IMR-90 (cell line): ENCODE measurements around the gene ZSWIM8. TPM values are rescaled to one million over a fixed set of nuclear protein-coding genes. Genes with fewer than 3 reads are reported as not detected.

Experiments used
- ATAC-seq: fragments of 200-7000 bp; cut with Tn5 transposase; 2 replicates; pipeline ENCODE4 v1.9.1; 2020; ENCODE audit warnings: low read depth, mild to moderate bottlenecking, moderate library complexity
- BruUV-seq: library from RNA; stranded (reverse); fragments of 400-500 nt; replicated peaks from 2 replicates; lab custom pipeline; 2021; lab: Mats Ljungman, UMichigan
- CTCF ChIA-PET: fragments of 300-600 bp; formaldehyde crosslinking; extraction: SDS; loops from one replicate; lab custom pipeline; 2021; ENCODE audit warnings: antibody characterized with exemption; lab: Yijun Ruan, JAX
- POLR2A ChIA-PET: fragments of 300-600 bp; sonication (Branson Sonifier 250); formaldehyde crosslinking; loops from one replicate; lab custom pipeline; 2022; ENCODE audit warnings: antibody characterized with exemption; ENCODE audit not compliant: unreplicated experiment; lab: Charles Lee
- DNase-seq: peaks from one replicate; pipeline ENCODE4 v3.0.0; 2013
- H2AFZ ChIP-seq: replicated peaks from 2 replicates; pipeline ENCODE3; 2013; ENCODE audit warnings: low read length, mild to moderate bottlenecking; ENCODE audit not compliant: poor library complexity
- H2AK5ac ChIP-seq: 2 replicates; pipeline ENCODE4 v1.6.1; 2013; ENCODE audit warnings: low read depth, low read length, inconsistent platforms
- H2AK9ac ChIP-seq: replicated peaks from 2 replicates; pipeline ENCODE3; 2013; ENCODE audit warnings: mild to moderate bottlenecking, low read depth, low read length, moderate library complexity; ENCODE audit not compliant: poor library complexity
- H2BK120ac ChIP-seq: 2 replicates; pipeline ENCODE4 v1.6.1; 2013; ENCODE audit warnings: low read depth, low read length, inconsistent platforms
- H2BK15ac ChIP-seq: 3 replicates; pipeline ENCODE4 v1.6.1; 2013; ENCODE audit warnings: low read depth, low read length, inconsistent platforms
- H2BK20ac ChIP-seq: 2 replicates; pipeline ENCODE4 v1.6.1; 2013; ENCODE audit warnings: low read depth, mild to moderate bottlenecking, inconsistent platforms, low read length, moderate library complexity
- H2BK5ac ChIP-seq: 2 replicates; pipeline ENCODE4 v1.6.1; 2013; ENCODE audit warnings: mild to moderate bottlenecking, low read depth, low read length, inconsistent platforms; ENCODE audit not compliant: poor library complexity, severe bottlenecking
- H3K14ac ChIP-seq: replicated peaks from 2 replicates; pipeline ENCODE4 v1.6.1; 2013; ENCODE audit warnings: low read depth, low read length, inconsistent platforms
- H3K18ac ChIP-seq: 2 replicates; pipeline ENCODE4 v1.6.1; 2013; ENCODE audit warnings: low read depth, low read length, control low read depth
- H3K23ac ChIP-seq: 2 replicates; pipeline ENCODE4 v1.6.1; 2013; ENCODE audit warnings: low read depth, low read length, inconsistent platforms
- H3K27ac ChIP-seq: 2 replicates; pipeline ENCODE4 v1.5.1; 2013; ENCODE audit warnings: mild to moderate bottlenecking, control low read depth, low read length; ENCODE audit not compliant: insufficient read depth
- H3K27me3 ChIP-seq: 2 replicates; pipeline ENCODE4 v1.6.1; 2013; ENCODE audit warnings: low read length; ENCODE audit not compliant: control insufficient read depth, insufficient read depth
- H3K36me3 ChIP-seq: 2 replicates; pipeline ENCODE4 v1.6.1; 2013; ENCODE audit warnings: low read length, mixed read lengths; ENCODE audit not compliant: control insufficient read depth, insufficient read depth
- H3K4ac ChIP-seq: 2 replicates; pipeline ENCODE4 v1.6.1; 2013; ENCODE audit warnings: low read depth, low read length, inconsistent platforms
- H3K4me1 ChIP-seq: 2 replicates; pipeline ENCODE4 v1.6.1; 2013; ENCODE audit warnings: low read length, mixed read lengths; ENCODE audit not compliant: control insufficient read depth, insufficient read depth
- H3K4me2 ChIP-seq: 2 replicates; pipeline ENCODE4 v1.6.1; 2013; ENCODE audit warnings: low read depth, mild to moderate bottlenecking, control low read depth, low read length, moderate library complexity
- H3K4me3 ChIP-seq: 2 replicates; pipeline ENCODE4 v1.5.1; 2013; ENCODE audit warnings: low read depth, mild to moderate bottlenecking, control low read depth, low read length, moderate library complexity; ENCODE audit not compliant: insufficient read depth
- H3K56ac ChIP-seq: 2 replicates; pipeline ENCODE4 v1.6.1; 2013; ENCODE audit warnings: low read length, inconsistent platforms; ENCODE audit not compliant: insufficient read depth; ENCODE audit errors: extremely low read depth
- H3K79me1 ChIP-seq, 2 experiments: 2 replicates each; pipeline ENCODE4 v1.6.1; 2013; ENCODE audit warnings: low read length in 2 of 2, inconsistent platforms in 1 of 2, low read depth in 1 of 2
- H3K9ac ChIP-seq: 2 replicates; pipeline ENCODE4 v1.6.1; 2013; ENCODE audit warnings: low read depth, low read length, control low read depth
- H3K9me1 ChIP-seq: 2 replicates; pipeline ENCODE4 v1.6.1; 2013; ENCODE audit warnings: low read length, inconsistent platforms; ENCODE audit not compliant: insufficient read depth
- H3K9me3 ChIP-seq: 2 replicates; pipeline ENCODE4 v1.6.1; 2013; ENCODE audit warnings: low read length; ENCODE audit not compliant: control insufficient read depth, insufficient read depth
- H4K20me1 ChIP-seq: 2 replicates; pipeline ENCODE4 v1.6.1; 2013; ENCODE audit warnings: low read length, inconsistent platforms; ENCODE audit not compliant: insufficient read depth
- H4K5ac ChIP-seq: 2 replicates; pipeline ENCODE4 v1.6.1; 2013; ENCODE audit warnings: mild to moderate bottlenecking, low read depth, low read length, control low read depth
- H4K8ac ChIP-seq, 2 experiments: 2 replicates each; pipeline ENCODE4 v1.6.1; 2013; ENCODE audit warnings: low read depth in 2 of 2, low read length in 2 of 2, control low read depth in 1 of 2, inconsistent platforms in 1 of 2
- H4K91ac ChIP-seq: 2 replicates; pipeline ENCODE4 v1.6.1; 2013; ENCODE audit warnings: low read depth, low read length, inconsistent platforms; ENCODE audit not compliant: insufficient read depth
- BHLHE40 ChIP-seq: fragments of 150-350 bp; IDR thresholded peaks from 2 replicates; pipeline ENCODE4 v1.6.1; 2016; ENCODE audit warnings: mild to moderate bottlenecking, low read depth, low read length
- CEBPB ChIP-seq: IDR thresholded peaks from 2 replicates; pipeline ENCODE4 v1.6.1; 2012; ENCODE audit warnings: low read depth, low read length, improper control_type of control experiment
- CHD1 ChIP-seq: IDR thresholded peaks from 2 replicates; pipeline ENCODE4 v1.6.1; 2012; ENCODE audit warnings: low read depth, low read length, improper control_type of control experiment
- CTCF ChIP-seq: conservative IDR thresholded peaks from 2 replicates; pipeline ENCODE4 v1.5.1; 2012; ENCODE audit warnings: mild to moderate bottlenecking, low read depth, low read length, improper control_type of control experiment
- FOS ChIP-seq: fragments of 150-350 bp; IDR thresholded peaks from 2 replicates; pipeline ENCODE4 v1.6.1; 2016; ENCODE audit warnings: low read depth, low read length
- MAFK ChIP-seq: IDR thresholded peaks from 2 replicates; pipeline ENCODE4 v1.6.1; 2012; ENCODE audit warnings: low read depth, low read length, improper control_type of control experiment
- MAZ ChIP-seq: IDR thresholded peaks from 2 replicates; pipeline ENCODE4 v1.6.1; 2012; ENCODE audit warnings: low read depth, mild to moderate bottlenecking, low read length, improper control_type of control experiment, moderate library complexity, borderline replicate concordance
- MXI1 ChIP-seq: IDR thresholded peaks from 2 replicates; pipeline ENCODE4 v1.6.1; 2012; ENCODE audit warnings: low read depth, mild to moderate bottlenecking, low read length, moderate library complexity, borderline replicate concordance
- NFE2L2 ChIP-seq: fragments of 150-350 bp; IDR thresholded peaks from 2 replicates; pipeline ENCODE4 v1.6.1; 2016; ENCODE audit warnings: low read depth, mild to moderate bottlenecking, low read length
- POLR2A ChIP-seq: IDR thresholded peaks from 2 replicates; pipeline ENCODE4 v1.6.1; 2012; ENCODE audit warnings: mild to moderate bottlenecking, low read depth, low read length
- RAD21 ChIP-seq: IDR thresholded peaks from 2 replicates; pipeline ENCODE4 v1.6.1; 2012; ENCODE audit warnings: low read length, improper control_type of control experiment
- RCOR1 ChIP-seq: IDR thresholded peaks from 2 replicates; pipeline ENCODE4 v1.6.1; 2012; ENCODE audit warnings: mild to moderate bottlenecking, low read length, improper control_type of control experiment; ENCODE audit not compliant: insufficient replicate concordance
- RFX5 ChIP-seq: IDR thresholded peaks from 2 replicates; pipeline ENCODE4 v1.8.0; 2012; ENCODE audit warnings: low read depth, mild to moderate bottlenecking, low read length, moderate library complexity
- SMC3 ChIP-seq: fragments of 150-350 bp; IDR thresholded peaks from 2 replicates; pipeline ENCODE4 v1.6.1; 2016; ENCODE audit warnings: low read depth, mild to moderate bottlenecking, antibody characterized with exemption, low read length, moderate library complexity
- WGBS, 2 experiments: methylation state at CpG; one replicate each; pipeline versions ENCODE4 v1.1.5 to v1.1.7; 2013; ENCODE audit warnings: missing lambda C conversion rate in 2 of 2; ENCODE audit not compliant: insufficient read length in 1 of 2; ENCODE audit errors: extremely low coverage in 2 of 2; 5-methylcytosine and 5-hydroxymethylcytosine counted together
- dilution Hi-C: fragments of 300-500 bp; cut with HindIII; formaldehyde crosslinking; loops from one replicate; pipeline ENCODE4 v1.14.3; 2018; ENCODE audit warnings: low sequenced_read_pairs; ENCODE audit not compliant: unreplicated experiment
- in situ Hi-C: fragments of 300-500 bp; cut with MboI; formaldehyde crosslinking; loops from 3 replicates; pipeline ENCODE4 v1.14.3; 2019; ENCODE audit warnings: low sequenced_read_pairs, inconsistent platforms, mixed read lengths
- intact Hi-C: fragments of 100-400 bp; cut with micrococcal nuclease; formaldehyde crosslinking; loops from 2 replicates; pipeline ENCODE4 v1.10.0; 2022
- polyA plus RNA-seq, 3 experiments: library from polyadenylated mRNA; depleted of rRNA; stranded (reverse); fragments of >200 nt; gene quantifications; 2 replicates each; pipeline ENCODE4 v1.2.3, GENCODE V29; 2012; ENCODE audit warnings: low replicate concordance in 1 of 3
- total RNA-seq: library from RNA; depleted of rRNA; stranded (reverse); fragments of >200 nt; gene quantifications from 2 replicates; pipeline ENCODE4 v1.2.3, GENCODE V29; 2012
- TF ChIP-seq, protein P1 (sequence below): fragments of 150-350 bp; IDR thresholded peaks from 2 replicates; pipeline ENCODE4 v1.6.1; 2017; ENCODE audit warnings: mild to moderate bottlenecking, antibody characterized with exemption, low read length, low read depth
- TF ChIP-seq, protein P2 (sequence below): fragments of 150-350 bp; IDR thresholded peaks from 2 replicates; pipeline ENCODE4 v1.6.1; 2016; ENCODE audit warnings: low read depth, mild to moderate bottlenecking, low read length, moderate library complexity, borderline replicate concordance

The ZSWIM8 gene
- total and polyA plus RNA-seq, 2 of the 4 experiments (the other 2 are of a cell fraction) = 16.8 to 103 TPM

DNA sequence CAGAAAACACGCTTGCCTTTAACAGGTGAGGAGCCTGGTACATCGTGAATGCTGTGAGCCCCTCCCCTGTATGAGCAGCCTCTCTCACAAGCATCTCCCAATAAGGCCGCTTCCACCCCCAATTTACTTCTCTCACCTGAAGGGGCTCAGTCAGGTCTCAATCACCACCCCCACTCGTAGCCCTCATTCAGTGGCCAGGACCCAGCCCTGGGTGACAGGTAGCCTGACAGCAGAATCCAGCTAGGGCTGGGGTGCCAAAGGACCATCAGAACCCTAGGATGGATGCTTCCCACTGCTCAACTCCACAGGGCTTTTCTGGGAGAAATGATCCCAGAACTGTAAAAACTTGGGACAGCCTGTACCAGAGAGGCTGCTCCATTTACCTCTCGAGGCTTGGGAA, 32.4 kb downstream of the ZSWIM8 start:
- Histone ChIP-seq H3K4me2 (no peak overlapping the region), H3K14ac (no peak overlapping the region), H3K79me1 (peaks cover 0 to 9% of the 10 kb centered on the region in 2 experiments; a peak in 1 of 4 replicates), H3K36me3 (peaks cover 30% of the 10 kb centered on the region), H3K9me3 (no peaks in the 10 kb centered on the region), H3K4me1 (peaks cover 10% of the 10 kb centered on the region), H2AFZ (no peak overlapping the region), H2BK15ac (no peak overlapping the region), H2BK120ac (peak overlapping the region; percentile 22; the same call in 1 of the 2 replicates), H4K91ac (peak overlapping the region; percentile 95; the same call in 1 of the 2 replicates), H3K18ac (no peak overlapping the region), H3K4me3 (no peak overlapping the region), H3K4ac (peak overlapping the region; percentile 84; the same call in 1 of the 2 replicates), H4K8ac (no peak overlapping the region), H2AK5ac (peak overlapping the region; percentile 17; the same call in 1 of the 2 replicates), H3K27me3 (no peaks in the 10 kb centered on the region), H3K56ac (no peak overlapping the region), H3K23ac (no peak overlapping the region), H3K9me1 (peaks cover 10% of the 10 kb centered on the region; the same call in 1 of the 2 replicates), H2AK9ac (no peak overlapping the region), H3K9ac (no peak overlapping the region), H3K27ac (no peak overlapping the region), H4K5ac (no peak overlapping the region), H2BK20ac (no peak overlapping the region), H2BK5ac (no peak overlapping the region), H4K20me1 (no peaks in the 10 kb centered on the region)
- no peak for DNase-seq
- BruUV-seq = no TSS peak
- no peak for ATAC-seq
- dilution Hi-C loops (no loop called here), intact Hi-C loops (no loop called here), in situ Hi-C loops (no loop called here)
- CTCF ChIA-PET = no interaction called here
- POLR2A ChIA-PET = no interaction called here
- TF ChIP-seq CEBPB = no peak
- no peak for TF ChIP-seq CHD1
- no peak for TF ChIP-seq MAFK
- TF ChIP-seq MAZ = no peak
- TF ChIP-seq, protein P1, sequence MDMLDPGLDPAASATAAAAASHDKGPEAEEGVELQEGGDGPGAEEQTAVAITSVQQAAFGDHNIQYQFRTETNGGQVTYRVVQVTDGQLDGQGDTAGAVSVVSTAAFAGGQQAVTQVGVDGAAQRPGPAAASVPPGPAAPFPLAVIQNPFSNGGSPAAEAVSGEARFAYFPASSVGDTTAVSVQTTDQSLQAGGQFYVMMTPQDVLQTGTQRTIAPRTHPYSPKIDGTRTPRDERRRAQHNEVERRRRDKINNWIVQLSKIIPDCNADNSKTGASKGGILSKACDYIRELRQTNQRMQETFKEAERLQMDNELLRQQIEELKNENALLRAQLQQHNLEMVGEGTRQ = no peak
- TF ChIP-seq RCOR1 = no peak
- no peak for TF ChIP-seq NFE2L2
- TF ChIP-seq RFX5 = no peak
- TF ChIP-seq SMC3 = no peak
- TF ChIP-seq RAD21 = no peak
- no peak for TF ChIP-seq FOS
- no peak for TF ChIP-seq POLR2A
- TF ChIP-seq, protein P2, sequence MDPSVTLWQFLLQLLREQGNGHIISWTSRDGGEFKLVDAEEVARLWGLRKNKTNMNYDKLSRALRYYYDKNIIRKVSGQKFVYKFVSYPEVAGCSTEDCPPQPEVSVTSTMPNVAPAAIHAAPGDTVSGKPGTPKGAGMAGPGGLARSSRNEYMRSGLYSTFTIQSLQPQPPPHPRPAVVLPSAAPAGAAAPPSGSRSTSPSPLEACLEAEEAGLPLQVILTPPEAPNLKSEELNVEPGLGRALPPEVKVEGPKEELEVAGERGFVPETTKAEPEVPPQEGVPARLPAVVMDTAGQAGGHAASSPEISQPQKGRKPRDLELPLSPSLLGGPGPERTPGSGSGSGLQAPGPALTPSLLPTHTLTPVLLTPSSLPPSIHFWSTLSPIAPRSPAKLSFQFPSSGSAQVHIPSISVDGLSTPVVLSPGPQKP = no peak
- TF ChIP-seq BHLHE40 = no peak
- TF ChIP-seq CTCF = no peak
- no peak for TF ChIP-seq MXI1
- WGBS, 2 experiments = 100% methylated on average over 1 of the region's 5 CpGs; no CpG with 5 or more reads in 1 of the 2 experiments
